Muscle of leg (tissue), 11 donors: ENCODE results near the gene MTURN. TPM values are rescaled to one million over a fixed set of nuclear protein-coding genes. Genes with fewer than 3 reads are reported as not detected.

ENCODE experiments used
- DNase-seq: peaks from one replicate; pipeline ENCODE4 v3.0.0; 2013
- H3K27ac ChIP-seq: one replicate; pipeline ENCODE4 v1.5.1; 2013; ENCODE audit warnings: mild to moderate bottlenecking, low read length, control low read depth
- H3K27me3 ChIP-seq: one replicate; pipeline ENCODE4 v1.6.1; 2013; ENCODE audit warnings: low read length; ENCODE audit not compliant: control insufficient read depth, insufficient read depth
- H3K36me3 ChIP-seq: one replicate; pipeline ENCODE4 v1.6.1; 2013; ENCODE audit warnings: low read length; ENCODE audit not compliant: control insufficient read depth, insufficient read depth
- H3K4me1 ChIP-seq: one replicate; pipeline ENCODE4 v1.6.1; 2013; ENCODE audit warnings: low read length; ENCODE audit not compliant: control insufficient read depth, insufficient read depth
- H3K4me3 ChIP-seq: one replicate; pipeline ENCODE4 v1.5.1; 2013; ENCODE audit warnings: low read length, control low read depth
- H3K9me3 ChIP-seq: replicated peaks from 2 replicates; pipeline ENCODE4 v1.6.1; 2013; ENCODE audit warnings: low read depth, low read length; ENCODE audit not compliant: control insufficient read depth
- WGBS: methylation state at CpG from one replicate; pipeline ENCODE4 v1.1.5; 2013; ENCODE audit warnings: missing lambda C conversion rate; ENCODE audit not compliant: insufficient coverage; 5-methylcytosine and 5-hydroxymethylcytosine counted together
- polyA plus RNA-seq, 8 donors: library from polyadenylated mRNA; unstranded; fragments of 120-200 nt; gene quantifications; one replicate each; pipeline versions ENCODE4 v1.2.1 to v1.2.3, GENCODE V29; 2013; ENCODE audit warnings: inconsistent platforms in 1 of 8, low replicate concordance in 1 of 8; ENCODE audit not compliant: insufficient read length in 8 of 8, insufficient read depth in 1 of 8
- total RNA-seq: library from RNA; stranded (reverse); fragments of 120-200 nt; gene quantifications from one replicate; pipeline ENCODE4 v1.2.4, GENCODE V29; 2013

MTURN gene
- total and polyA plus RNA-seq, 9 donors: 65.8 to 105 (median 80.6) TPM

DNA sequence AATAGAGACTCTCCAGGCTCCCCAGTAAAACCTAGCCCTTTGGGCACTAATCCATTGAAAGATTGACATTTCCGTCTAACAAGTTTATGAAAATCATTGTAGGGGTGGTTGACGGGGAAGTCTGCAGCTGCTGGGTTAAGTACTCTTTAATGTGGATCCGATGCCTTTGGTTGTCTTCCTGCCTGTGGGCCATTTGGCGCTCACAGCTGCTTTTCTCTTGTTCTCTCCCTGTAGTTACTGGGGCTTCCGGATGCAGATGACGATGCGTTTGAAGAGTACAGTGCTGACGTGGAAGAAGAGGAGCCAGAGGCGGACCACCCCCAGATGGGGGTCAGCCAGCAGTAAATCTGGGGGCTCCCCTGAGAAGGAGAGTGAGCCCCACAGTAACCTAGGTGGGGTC, 22.4 kb downstream of the MTURN start:
- Histone ChIP-seq H3K36me3 (peaks cover 15% of the 10 kb centered on the region), H3K4me3 (no peak overlapping the region), H3K27me3 (no peaks in the 10 kb centered on the region), H3K9me3 (no peaks in the 10 kb centered on the region), H3K27ac (no peak overlapping the region), H3K4me1 (peaks cover 7% of the 10 kb centered on the region)
- peak; percentile 56 for DNase-seq
- 37% methylated on average over 6 of the region's 9 CpGs for WGBS

DNA sequence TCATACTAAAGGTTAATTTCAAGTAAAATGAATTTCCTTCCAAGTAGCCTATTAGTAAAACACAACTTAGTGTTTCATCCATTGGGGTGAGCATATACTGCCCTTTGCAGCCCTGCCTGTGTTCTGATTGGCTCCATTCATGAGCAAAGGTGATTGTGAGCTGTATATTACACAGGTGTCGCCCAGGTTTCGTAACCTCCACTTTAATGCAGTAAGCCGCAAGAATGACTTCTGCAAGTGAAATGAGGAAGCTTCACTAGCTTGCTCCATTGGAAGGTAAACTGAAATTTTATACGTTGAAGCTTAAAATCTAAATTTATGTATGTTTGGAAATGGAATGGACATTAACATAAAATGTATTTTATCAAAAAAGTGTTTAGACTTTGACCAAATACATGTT, 24.4 kb downstream of the MTURN start:
- H3K4me1 ChIP-seq: peaks cover 13% of the 10 kb centered on the region

DNA sequence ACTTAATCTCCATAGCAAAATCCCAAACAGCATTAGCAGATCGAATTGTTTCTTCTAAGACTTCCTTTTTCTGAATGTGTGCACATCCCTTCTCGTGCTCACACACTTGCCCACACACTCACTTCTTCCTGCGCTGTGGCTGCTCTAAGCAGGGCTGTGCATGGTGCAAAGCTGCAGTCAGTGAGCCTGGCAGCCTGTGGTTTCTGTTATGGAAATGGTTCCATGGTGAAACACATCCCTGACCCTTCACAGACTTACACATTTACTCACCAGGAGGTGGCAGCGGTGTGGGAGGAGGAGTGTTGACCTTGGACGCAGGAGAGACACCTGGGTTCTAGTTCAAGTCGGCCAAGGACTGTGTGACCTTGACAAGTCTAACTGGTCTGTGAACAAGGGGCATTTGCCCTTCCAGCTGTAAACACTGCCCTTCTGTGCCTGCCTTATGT, 24.9 kb downstream of the MTURN start:
- no peak overlapping the region for H3K27ac ChIP-seq
- peaks cover 13% of the 10 kb centered on the region for H3K4me1 ChIP-seq
- peaks cover 7% of the 10 kb centered on the region for H3K36me3 ChIP-seq

More for the DNA sequence above, 24.4 kb downstream of the MTURN start:
- Histone ChIP-seq H3K36me3 (peaks cover 7% of the 10 kb centered on the region), H3K4me3 (no peak overlapping the region), H3K9me3 (no peaks in the 10 kb centered on the region), H3K27me3 (no peaks in the 10 kb centered on the region), H3K27ac (no peak overlapping the region)
- DNase-seq: no peak
- WGBS: no CpG with 5 or more reads among the region's 4 CpGs

GRCh38 chr7:30160329-30160728, 25.5 kb downstream of the MTURN start:
- 69% methylated on average over 2 of the region's 2 CpGs for WGBS
- Histone ChIP-seq H3K4me3 (no peak overlapping the region), H3K9me3 (no peaks in the 10 kb centered on the region), H3K27ac (no peak overlapping the region), H3K36me3 (peaks cover 7% of the 10 kb centered on the region), H3K27me3 (no peaks in the 10 kb centered on the region), H3K4me1 (peaks cover 16% of the 10 kb centered on the region)
- DNase-seq: no peak

More for the DNA sequence above, 24.9 kb downstream of the MTURN start:
- Histone ChIP-seq H3K27me3 (no peaks in the 10 kb centered on the region), H3K9me3 (no peaks in the 10 kb centered on the region), H3K4me3 (no peak overlapping the region)
- peak; percentile 56 for DNase-seq
- WGBS: no CpG with 5 or more reads among the region's 6 CpGs

- WGBS: 67% methylated on average over 1 of the region's 3 CpGs
- H3K4me1 ChIP-seq: peaks cover 17% of the 10 kb centered on the region
- no peak for DNase-seq
- no peak overlapping the region for H3K4me3 ChIP-seq
- no peaks in the 10 kb centered on the region for H3K9me3 ChIP-seq
- no peaks in the 10 kb centered on the region for H3K27me3 ChIP-seq
- H3K36me3 ChIP-seq: peaks cover 7% of the 10 kb centered on the region
- H3K27ac ChIP-seq: no peak overlapping the region
Measured at GRCh38 chr7:30162133-30162532, 27.3 kb downstream of the MTURN start.

- Histone ChIP-seq H3K4me3 (no peak overlapping the region), H3K9me3 (no peaks in the 10 kb centered on the region), H3K27ac (no peak overlapping the region), H3K36me3 (peaks cover 7% of the 10 kb centered on the region), H3K4me1 (peaks cover 15% of the 10 kb centered on the region), H3K27me3 (no peaks in the 10 kb centered on the region)
- WGBS: 48% methylated on average over 2 of the region's 5 CpGs
- DNase-seq: no peak
Measured at GRCh38 chr7:30162622-30163124, 27.9 kb downstream of the MTURN start.

DNA sequence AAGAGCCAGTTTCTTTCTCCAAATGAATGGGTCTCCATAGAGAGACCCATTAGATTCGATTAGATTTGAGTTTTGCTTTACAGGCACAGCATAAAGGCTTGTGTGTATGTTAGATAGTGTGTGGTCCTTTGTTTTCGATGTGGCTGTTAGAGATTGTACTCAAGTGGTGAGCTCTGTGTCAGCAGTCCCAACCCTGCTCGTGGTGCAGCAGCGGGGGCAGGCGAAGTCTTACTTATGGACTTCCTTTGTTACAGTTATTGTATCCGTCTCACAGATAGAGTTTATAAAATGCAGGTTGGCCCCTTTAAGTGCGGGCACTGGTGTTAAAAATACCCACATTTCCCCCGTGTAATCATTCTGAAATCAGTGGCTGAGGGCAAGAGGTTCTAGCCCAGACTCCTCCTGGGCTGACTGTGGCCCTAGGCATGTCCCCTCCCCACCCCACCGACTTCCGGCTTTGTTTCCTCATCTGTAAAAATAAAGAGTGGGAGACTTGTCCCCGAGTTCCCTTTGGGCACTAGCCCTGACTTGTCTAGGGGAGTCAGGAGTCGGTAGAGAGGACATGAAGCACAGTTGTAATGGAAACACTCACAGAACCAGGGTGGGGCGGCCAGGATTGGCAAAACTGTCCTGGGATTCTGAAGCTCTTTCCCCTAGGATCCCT, 28.6 kb downstream of the MTURN start:
- Histone ChIP-seq H3K4me3 (no peak overlapping the region), H3K36me3 (peaks cover 7% of the 10 kb centered on the region), H3K4me1 (peaks cover 17% of the 10 kb centered on the region), H3K27ac (peak overlapping the region; percentile 15), H3K9me3 (no peaks in the 10 kb centered on the region), H3K27me3 (no peaks in the 10 kb centered on the region)
- WGBS: 77% methylated on average over 3 of the region's 13 CpGs
- DNase-seq: peak; percentile 42

GRCh38 chr7:30164567-30164966, 29.8 kb downstream of the MTURN start:
- Histone ChIP-seq H3K36me3 (peaks cover 7% of the 10 kb centered on the region), H3K9me3 (no peaks in the 10 kb centered on the region), H3K27ac (no peak overlapping the region), H3K4me3 (no peak overlapping the region), H3K27me3 (no peaks in the 10 kb centered on the region), H3K4me1 (peaks cover 20% of the 10 kb centered on the region)
- 100% methylated on average over 3 of the region's 6 CpGs for WGBS
- DNase-seq: peak; percentile 75

GRCh38 chr7:30165590-30165989, 30.8 kb downstream of the MTURN start:
- Histone ChIP-seq H3K4me3 (no peak overlapping the region), H3K36me3 (peaks cover 2% of the 10 kb centered on the region), H3K27me3 (no peaks in the 10 kb centered on the region), H3K27ac (no peak overlapping the region), H3K9me3 (no peaks in the 10 kb centered on the region), H3K4me1 (peaks cover 19% of the 10 kb centered on the region)
- no CpG with 5 or more reads among the region's 3 CpGs for WGBS
- no peak for DNase-seq

- Histone ChIP-seq H3K27me3 (no peaks in the 10 kb centered on the region), H3K4me3 (no peak overlapping the region), H3K9me3 (no peaks in the 10 kb centered on the region), H3K27ac (no peak overlapping the region), H3K36me3 (no peaks in the 10 kb centered on the region), H3K4me1 (peaks cover 23% of the 10 kb centered on the region)
- 78% methylated on average over 7 of the region's 12 CpGs for WGBS
- DNase-seq: no peak
Measured at GRCh38 chr7:30166155-30166840, 31.5 kb downstream of the MTURN start.
